Gastrocnemius medialis (tissue), 4 donors: Measurements from ENCODE around the gene TSKS.

Source experiments
- CTCF ChIP-seq, 5 experiments: fragments of 450-650 bp in 3 of 5; fragments of 200-600 bp in 2 of 5; sonication (generic) in 2 of 5; IDR thresholded peaks in 4 of 5; conservative IDR thresholded peaks in 1 of 5; 1 replicate in 4 of 5; 2 replicates in 1 of 5; pipeline ENCODE4 v1.5.1; 2016 to 2019; ENCODE audit warnings: antibody characterized with exemption in 5 of 5, mild to moderate bottlenecking in 3 of 5, moderate library complexity in 3 of 5
- POLR2A ChIP-seq, 2 donors: fragments of 450-650 bp; IDR thresholded peaks; one replicate each; pipeline ENCODE4 v1.6.1; 2017; ENCODE audit warnings: antibody characterized with exemption in 2 of 2, mild to moderate bottlenecking in 2 of 2, moderate library complexity in 2 of 2

GRCh38 chr19:49749055-49749716 is 13.9 kb downstream of the TSKS start:
- TF ChIP-seq POLR2A (IDR thresholded peaks at IDR 0.05) (no peak), CTCF (IDR thresholded peaks at IDR 0.05 in 4 of 5, conservative IDR thresholded peaks at IDR 0.05 in 1 of 5) (no peak)
